GM13976 (cell line): ENCODE measurements around the gene ORC5.

Experiments used
- DNase-seq: peaks from one replicate; pipeline ENCODE4 v3.0.0; 2012; ENCODE audit warnings: low spot score
- in situ Hi-C: fragments of 300-500 bp; cut with MboI; formaldehyde crosslinking; loops from one replicate; pipeline ENCODE4 v1.12.0; 2022; ENCODE audit warnings: low sequenced_read_pairs, mixed read lengths, inconsistent platforms; ENCODE audit not compliant: unreplicated experiment
- TF ChIP-seq, protein P1 (sequence below): IDR thresholded peaks from 2 replicates; pipeline ENCODE4 v1.5.1; 2012; ENCODE audit warnings: borderline replicate concordance, mild to moderate bottlenecking; ENCODE audit not compliant: insufficient read depth; ENCODE audit errors: extremely low read depth, missing control alignments, control extremely low read depth

The ORC5 gene

DNA sequence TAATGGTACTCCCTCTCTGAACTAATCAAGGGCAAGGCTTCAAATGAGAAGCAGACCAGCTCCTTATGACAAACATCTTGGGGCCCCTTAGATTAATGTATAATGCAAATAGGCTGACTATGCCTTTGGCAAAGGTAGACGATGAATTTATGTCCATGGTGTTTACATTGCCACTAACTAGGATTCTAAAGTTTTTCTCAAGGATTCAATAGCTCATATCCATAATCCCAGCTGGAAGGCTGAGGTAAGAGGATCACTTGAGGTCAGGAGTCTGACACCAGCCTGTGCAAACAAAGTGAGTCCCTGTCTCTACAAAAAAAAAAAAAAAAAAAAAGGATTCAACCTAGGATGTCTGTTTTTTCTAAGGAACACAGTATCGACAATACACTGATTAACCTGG lies 96.5 kb downstream of the ORC5 start:
- DNase-seq = no peak
- TF ChIP-seq, protein P1, sequence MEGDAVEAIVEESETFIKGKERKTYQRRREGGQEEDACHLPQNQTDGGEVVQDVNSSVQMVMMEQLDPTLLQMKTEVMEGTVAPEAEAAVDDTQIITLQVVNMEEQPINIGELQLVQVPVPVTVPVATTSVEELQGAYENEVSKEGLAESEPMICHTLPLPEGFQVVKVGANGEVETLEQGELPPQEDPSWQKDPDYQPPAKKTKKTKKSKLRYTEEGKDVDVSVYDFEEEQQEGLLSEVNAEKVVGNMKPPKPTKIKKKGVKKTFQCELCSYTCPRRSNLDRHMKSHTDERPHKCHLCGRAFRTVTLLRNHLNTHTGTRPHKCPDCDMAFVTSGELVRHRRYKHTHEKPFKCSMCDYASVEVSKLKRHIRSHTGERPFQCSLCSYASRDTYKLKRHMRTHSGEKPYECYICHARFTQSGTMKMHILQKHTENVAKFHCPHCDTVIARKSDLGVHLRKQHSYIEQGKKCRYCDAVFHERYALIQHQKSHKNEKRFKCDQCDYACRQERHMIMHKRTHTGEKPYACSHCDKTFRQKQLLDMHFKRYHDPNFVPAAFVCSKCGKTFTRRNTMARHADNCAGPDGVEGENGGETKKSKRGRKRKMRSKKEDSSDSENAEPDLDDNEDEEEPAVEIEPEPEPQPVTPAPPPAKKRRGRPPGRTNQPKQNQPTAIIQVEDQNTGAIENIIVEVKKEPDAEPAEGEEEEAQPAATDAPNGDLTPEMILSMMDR = no peak
- in situ Hi-C loops = no loop called here

DNA sequence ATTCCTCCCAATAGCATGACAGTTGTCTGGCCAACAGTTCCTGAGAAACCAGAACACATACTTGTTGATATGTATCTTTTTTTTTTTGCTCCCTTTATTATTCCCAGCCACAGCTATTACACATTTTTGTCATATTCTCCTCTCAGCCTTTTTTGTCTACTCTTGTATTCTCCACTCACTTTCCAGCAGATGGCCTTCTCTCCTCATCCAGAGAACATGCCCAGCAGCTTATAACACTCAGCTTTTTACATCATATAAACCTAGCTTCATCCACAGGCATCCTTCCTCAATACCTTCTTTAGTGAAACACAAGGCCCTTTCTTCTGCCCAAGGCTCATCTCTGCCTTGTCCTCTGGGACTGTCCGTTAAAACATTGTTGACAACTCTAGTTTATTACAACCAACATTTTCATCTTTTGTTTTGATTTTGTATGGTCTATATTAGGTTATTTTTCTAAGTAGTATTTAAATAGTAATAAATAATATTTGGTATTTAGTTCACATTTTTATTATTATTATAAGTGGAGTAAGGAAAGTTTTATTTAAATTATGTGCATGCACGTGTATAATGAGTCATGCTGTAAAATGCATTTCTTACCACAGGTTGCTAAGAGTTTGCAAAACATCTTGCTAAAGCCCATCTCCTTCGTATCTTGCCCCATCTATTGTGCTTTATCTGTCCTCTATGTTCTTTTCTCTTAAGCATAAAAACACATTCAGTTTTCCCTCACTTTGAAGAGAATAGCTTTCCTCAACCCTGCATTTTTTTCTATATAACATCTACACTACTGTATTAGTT lies 101.5 kb downstream of the ORC5 start:
- in situ Hi-C loops = no loop called here
- TF ChIP-seq, protein P1 = no peak
- no peak for DNase-seq

GRCh38 chr7:104098890-104099289 lies 108.9 kb downstream of the ORC5 start:
- in situ Hi-C loops = no loop called here
- TF ChIP-seq, protein P1 = no peak
- DNase-seq = no peak

DNA sequence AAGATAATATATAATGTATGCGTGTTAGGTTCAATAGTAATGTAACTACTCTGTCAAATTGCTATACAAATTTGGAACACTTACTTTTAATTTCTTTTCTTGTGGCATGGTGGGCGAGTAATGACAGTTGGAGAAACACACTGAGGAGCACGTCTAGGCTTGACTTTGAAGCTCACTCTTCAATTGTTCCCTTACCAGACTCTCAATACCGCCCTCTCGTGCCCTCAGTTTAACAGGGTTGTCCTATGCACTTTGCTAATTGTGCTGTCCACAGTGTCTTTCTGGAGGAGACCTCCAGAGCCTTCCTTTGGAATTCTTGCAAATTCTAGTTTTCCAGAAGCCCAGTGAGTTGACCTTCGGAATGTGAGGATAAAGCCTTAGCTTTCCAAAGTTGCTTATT lies 111.1 kb downstream of the ORC5 start:
- in situ Hi-C loops = no loop called here
- DNase-seq = no peak
- TF ChIP-seq, protein P1 = no peak

GRCh38 chr7:104093127-104093526 lies 114.7 kb downstream of the ORC5 start:
- TF ChIP-seq, protein P1 = no peak
- in situ Hi-C loops = no loop called here
- DNase-seq = no peak

DNA sequence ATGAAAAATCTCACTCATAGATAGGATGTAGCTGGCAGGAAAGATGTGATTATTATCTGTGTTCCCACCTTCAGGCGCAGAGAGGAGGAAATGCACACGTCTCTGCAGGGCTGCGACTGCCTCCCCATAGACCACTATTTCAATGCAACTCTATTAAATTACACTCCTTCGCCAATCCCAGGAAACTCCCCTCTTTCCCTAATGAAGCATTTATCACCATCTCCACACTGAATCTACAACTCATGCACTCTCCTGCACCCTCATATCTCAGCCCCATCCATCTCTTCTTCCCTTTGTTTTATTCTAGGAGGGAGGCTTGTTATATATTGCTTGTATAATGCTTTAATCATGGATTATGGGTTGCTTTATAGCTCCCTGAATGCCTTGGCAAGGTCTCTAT lies 116.6 kb downstream of the ORC5 start:
- TF ChIP-seq, protein P1 = no peak
- in situ Hi-C loops = no loop called here
- DNase-seq = no peak

- TF ChIP-seq, protein P1 = no peak
- DNase-seq = no peak
- in situ Hi-C loops = no loop called here
These were observed 118.2 kb downstream of the ORC5 start for GRCh38 chr7:104089612-104090011.
